Measurements from ENCODE around the gene CHMP4B.

DNA sequence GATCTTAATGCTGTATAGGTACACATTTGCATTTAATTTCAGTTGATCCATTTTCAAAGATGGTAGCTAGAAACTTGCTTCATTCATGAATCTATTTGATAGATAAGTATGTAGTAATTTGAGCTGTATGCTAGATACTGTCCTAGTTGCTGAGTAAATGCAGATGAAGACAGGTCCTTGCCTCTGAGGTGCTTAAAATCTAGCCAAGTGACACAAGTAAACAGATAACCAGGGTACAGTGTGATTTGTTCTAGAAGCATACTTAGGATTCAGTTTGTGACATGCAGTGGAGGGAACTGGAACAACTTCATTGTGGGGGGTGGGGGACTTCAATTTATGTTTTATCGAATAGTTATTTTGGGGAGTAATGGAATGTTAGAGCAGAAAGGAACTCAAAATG, 9.2 kb downstream of the CHMP4B start:
- TF ChIP-seq, protein P1, sequence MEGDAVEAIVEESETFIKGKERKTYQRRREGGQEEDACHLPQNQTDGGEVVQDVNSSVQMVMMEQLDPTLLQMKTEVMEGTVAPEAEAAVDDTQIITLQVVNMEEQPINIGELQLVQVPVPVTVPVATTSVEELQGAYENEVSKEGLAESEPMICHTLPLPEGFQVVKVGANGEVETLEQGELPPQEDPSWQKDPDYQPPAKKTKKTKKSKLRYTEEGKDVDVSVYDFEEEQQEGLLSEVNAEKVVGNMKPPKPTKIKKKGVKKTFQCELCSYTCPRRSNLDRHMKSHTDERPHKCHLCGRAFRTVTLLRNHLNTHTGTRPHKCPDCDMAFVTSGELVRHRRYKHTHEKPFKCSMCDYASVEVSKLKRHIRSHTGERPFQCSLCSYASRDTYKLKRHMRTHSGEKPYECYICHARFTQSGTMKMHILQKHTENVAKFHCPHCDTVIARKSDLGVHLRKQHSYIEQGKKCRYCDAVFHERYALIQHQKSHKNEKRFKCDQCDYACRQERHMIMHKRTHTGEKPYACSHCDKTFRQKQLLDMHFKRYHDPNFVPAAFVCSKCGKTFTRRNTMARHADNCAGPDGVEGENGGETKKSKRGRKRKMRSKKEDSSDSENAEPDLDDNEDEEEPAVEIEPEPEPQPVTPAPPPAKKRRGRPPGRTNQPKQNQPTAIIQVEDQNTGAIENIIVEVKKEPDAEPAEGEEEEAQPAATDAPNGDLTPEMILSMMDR (IDR thresholded peaks at IDR 0.05): no peak
- TF ChIP-seq POLR2A (IDR thresholded peaks at IDR 0.05): no peak
- no peak for TF ChIP-seq POLR2AphosphoS5 (IDR thresholded peaks at IDR 0.05)

Data from sigmoid colon (tissue), 4 donors.